Neural progenitor cell (in vitro differentiated cells): ENCODE measurements around the gene POR.
"Not testable (repeated sequence)": the region's sequence is repeated elsewhere in the genome, so short reads cannot be mapped to it uniquely, and the experiment has no call there.

Experiments used
- CTCF ChIP-seq: fragments of 200-600 bp; sonication (generic); IDR thresholded peaks from 2 replicates; pipeline ENCODE4 v1.5.1; 2017; ENCODE audit warnings: antibody characterized with exemption, mild to moderate bottlenecking
- EZH2phosphoT487 ChIP-seq: fragments of 200-600 bp; sonication (generic); IDR thresholded peaks from 2 replicates; pipeline ENCODE4 v1.6.1; 2017; ENCODE audit warnings: antibody characterized with exemption

GRCh38 chr7:76005004-76005403, 90.0 kb downstream of the POR start:
- not testable (repeated sequence) for TF ChIP-seq CTCF, EZH2phosphoT487
